SIG-M5 treated with dmso at 0.1 percent for 504 hours (cell line): ENCODE results near the gene CLEC1A.
"Not testable (repeated sequence)": the region's sequence is repeated elsewhere in the genome, so short reads cannot be mapped to it uniquely, and the experiment has no call there.

Experiments used
- DNase-seq: peaks from one replicate; lab custom pipeline; 2025; ENCODE audit not compliant: unreplicated experiment; lab: John Stamatoyannopoulos, UW

Gene CLEC1A

GRCh38 chr12:10052193-10052913 lies 46.4 kb downstream of the CLEC1A start:
- DNase-seq = no peak

- DNase-seq = peak; percentile 83
These were observed 50.3 kb downstream of the CLEC1A start for GRCh38 chr12:10048526-10048925.

- DNase-seq = no peak
These were observed 56.6 kb downstream of the CLEC1A start for GRCh38 chr12:10042167-10042566.

- peak; percentile 37 for DNase-seq
These were observed 64.8 kb downstream of the CLEC1A start for GRCh38 chr12:10033783-10034545.

- DNase-seq = no peak
These were observed 67.0 kb downstream of the CLEC1A start for GRCh38 chr12:10031771-10032175.

- no peak for DNase-seq
These were observed 67.5 kb downstream of the CLEC1A start for GRCh38 chr12:10031321-10031720.

GRCh38 chr12:10030446-10030845 lies 68.3 kb downstream of the CLEC1A start, which contains the start of gene CLEC9A:
TSS of gene CLEC9A (plus strand) at chr12:10030682. CDS start at chr12:10052688, 22,006 bp downstream.
- no peak for DNase-seq

- DNase-seq = peak; percentile 98
These were observed 71.1 kb downstream of the CLEC1A start for GRCh38 chr12:10027721-10028120.

- DNase-seq = peak; percentile 80
These were observed 71.5 kb downstream of the CLEC1A start for GRCh38 chr12:10027311-10027710.

GRCh38 chr12:10026666-10027065 lies 72.1 kb downstream of the CLEC1A start:
- not testable (repeated sequence) for DNase-seq

- peak; percentile 38 for DNase-seq
These were observed 73.5 kb downstream of the CLEC1A start for GRCh38 chr12:10025236-10025635.

GRCh38 chr12:10021342-10021741 lies 77.4 kb downstream of the CLEC1A start:
- no peak for DNase-seq
